ENCODE results near the gene NDUFB10.

Gene NDUFB10

GRCh38 chr16:1971796-1972489 is 12.6 kb downstream of the NDUFB10 start, which contains the start of gene TBL3:
TBL3 (plus strand) TSS chr16:1972053; CDS start chr16:1972165, 112 bp downstream.
- peak; percentile 91 to 95 for DNase-seq (ENCODE audit: low read depth in 2 of 2)

GRCh38 chr16:1972490-1972877 is 13.1 kb downstream of the NDUFB10 start:
- no peak for DNase-seq (ENCODE audit: low read depth in 2 of 2)

- no peak for DNase-seq (ENCODE audit: low read depth in 2 of 2)
These were observed 14.3 kb downstream of the NDUFB10 start for GRCh38 chr16:1973461-1974156.

GRCh38 chr16:1974157-1975070 is 15.1 kb downstream of the NDUFB10 start:
- no peak for DNase-seq (ENCODE audit: low read depth in 2 of 2)

- no peak for DNase-seq (ENCODE audit: low read depth in 2 of 2)
These were observed 16.3 kb downstream of the NDUFB10 start for GRCh38 chr16:1975432-1976215.

- DNase-seq (ENCODE audit: low read depth in 2 of 2): no peak
These were observed 16.8 kb downstream of the NDUFB10 start for GRCh38 chr16:1976216-1976520.

GRCh38 chr16:1976951-1977874 is 17.9 kb downstream of the NDUFB10 start:
- no peak for DNase-seq (ENCODE audit: low read depth in 2 of 2)

GRCh38 chr16:1977875-1978268 is 18.5 kb downstream of the NDUFB10 start:
- DNase-seq (ENCODE audit: low read depth in 2 of 2): no peak

GRCh38 chr16:1978476-1979120 is 19.3 kb downstream of the NDUFB10 start:
- no peak for DNase-seq (ENCODE audit: low read depth in 2 of 2)

GRCh38 chr16:1979271-1980029 is 20.1 kb downstream of the NDUFB10 start:
- no peak for DNase-seq (ENCODE audit: low read depth in 2 of 2)

GRCh38 chr16:1980030-1980769 is 20.9 kb downstream of the NDUFB10 start:
- no peak for DNase-seq (ENCODE audit: low read depth in 2 of 2)

GRCh38 chr16:1980770-1981087 is 21.4 kb downstream of the NDUFB10 start:
- no peak for DNase-seq (ENCODE audit: low read depth in 2 of 2)

GRCh38 chr16:1981398-1981836 is 22.1 kb downstream of the NDUFB10 start, which contains the start of gene NOXO1:
NOXO1 (minus strand) TSS chr16:1981469; CDS start chr16:1981179, 290 bp downstream.
- DNase-seq (ENCODE audit: low read depth in 2 of 2): no peak

- no peak for DNase-seq (ENCODE audit: low read depth in 2 of 2)
These were observed 22.7 kb downstream of the NDUFB10 start for GRCh38 chr16:1982013-1982433.

- DNase-seq (ENCODE audit: low read depth in 2 of 2): no peak
These were observed 23.7 kb downstream of the NDUFB10 start for GRCh38 chr16:1982991-1983543.

GRCh38 chr16:1983544-1984346 is 24.4 kb downstream of the NDUFB10 start, which contains the start of gene GFER:
GFER (plus strand) TSS chr16:1984193; CDS start chr16:1984219, 26 bp downstream.
- peak; percentile 41 to 50 for DNase-seq (ENCODE audit: low read depth in 2 of 2)
